Suprapubic skin (tissue), 4 donors: ENCODE measurements around the gene SND1.
"Not testable (repeated sequence)": the region's sequence is repeated elsewhere in the genome, so short reads cannot be mapped to it uniquely, and the experiment has no call there.

ENCODE experiments used
- EP300 ChIP-seq: sonication (generic); formaldehyde crosslinking; IDR thresholded peaks from one replicate; pipeline ENCODE4 v1.6.1; 2017; ENCODE audit warnings: antibody characterized with exemption
- POLR2AphosphoS5 ChIP-seq, 3 donors: sonication (generic); formaldehyde crosslinking; IDR thresholded peaks; one replicate each; pipeline ENCODE4 v1.6.1; 2017; ENCODE audit warnings: antibody characterized with exemption in 3 of 3
- TF ChIP-seq, protein P1 (sequence below), 2 donors: fragments of 200-600 bp in 1 of 2; fragments of 450-650 bp in 1 of 2; sonication (generic) in 1 of 2; IDR thresholded peaks; one replicate each; pipeline ENCODE4 v1.5.1; 2016 to 2019; ENCODE audit warnings: antibody characterized with exemption in 2 of 2, mild to moderate bottlenecking in 1 of 2, moderate library complexity in 1 of 2

DNA sequence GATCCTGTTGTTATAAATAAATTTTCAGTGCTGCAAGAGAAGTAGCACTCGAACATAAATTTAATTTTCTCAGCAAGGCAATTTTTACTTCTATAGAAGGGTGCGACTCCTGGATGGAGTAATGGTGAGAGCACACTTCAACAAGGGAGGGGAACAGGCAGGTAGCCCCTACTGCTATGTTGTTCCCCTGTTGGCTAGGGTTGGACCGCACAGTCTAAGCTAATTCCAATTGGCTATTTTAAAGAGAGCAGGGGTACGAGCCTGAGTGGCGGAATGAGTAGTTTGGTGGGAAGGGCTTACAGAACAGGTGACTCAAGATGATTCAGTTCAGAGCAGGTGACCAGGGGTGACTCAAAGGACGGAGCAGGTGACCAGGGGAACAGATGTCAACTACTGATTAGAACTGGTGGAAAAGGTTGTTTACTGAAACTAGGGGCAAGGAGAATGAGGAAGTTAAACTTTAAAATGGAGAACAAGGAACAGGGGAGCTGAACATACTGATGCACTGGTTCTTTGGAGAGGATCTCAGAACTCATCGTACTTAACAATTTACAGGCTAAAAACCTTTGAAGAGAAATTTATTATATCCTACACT lies 185.9 kb downstream of the SND1 start:
- TF ChIP-seq, protein P1, sequence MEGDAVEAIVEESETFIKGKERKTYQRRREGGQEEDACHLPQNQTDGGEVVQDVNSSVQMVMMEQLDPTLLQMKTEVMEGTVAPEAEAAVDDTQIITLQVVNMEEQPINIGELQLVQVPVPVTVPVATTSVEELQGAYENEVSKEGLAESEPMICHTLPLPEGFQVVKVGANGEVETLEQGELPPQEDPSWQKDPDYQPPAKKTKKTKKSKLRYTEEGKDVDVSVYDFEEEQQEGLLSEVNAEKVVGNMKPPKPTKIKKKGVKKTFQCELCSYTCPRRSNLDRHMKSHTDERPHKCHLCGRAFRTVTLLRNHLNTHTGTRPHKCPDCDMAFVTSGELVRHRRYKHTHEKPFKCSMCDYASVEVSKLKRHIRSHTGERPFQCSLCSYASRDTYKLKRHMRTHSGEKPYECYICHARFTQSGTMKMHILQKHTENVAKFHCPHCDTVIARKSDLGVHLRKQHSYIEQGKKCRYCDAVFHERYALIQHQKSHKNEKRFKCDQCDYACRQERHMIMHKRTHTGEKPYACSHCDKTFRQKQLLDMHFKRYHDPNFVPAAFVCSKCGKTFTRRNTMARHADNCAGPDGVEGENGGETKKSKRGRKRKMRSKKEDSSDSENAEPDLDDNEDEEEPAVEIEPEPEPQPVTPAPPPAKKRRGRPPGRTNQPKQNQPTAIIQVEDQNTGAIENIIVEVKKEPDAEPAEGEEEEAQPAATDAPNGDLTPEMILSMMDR (IDR thresholded peaks at IDR 0.05) = not testable (repeated sequence)
- not testable (repeated sequence) for TF ChIP-seq EP300; POLR2AphosphoS5 (IDR thresholded peaks at IDR 0.05)
